ENCODE results near the gene ACTR1B. TPM values are rescaled to one million over a fixed set of nuclear protein-coding genes. Genes with fewer than 3 reads are reported as not detected.

Gene ACTR1B
- total and polyA plus RNA-seq, 2 experiments from 2014 or later, result 27.2 to 42.5 TPM

GRCh38 chr2:97660775-97661389, 3.0 kb downstream of the ACTR1B start:
- H3K36me3 Mint-ChIP-seq (ENCODE audit: low read depth), result peaks cover 23% of the 10 kb centered on the region

More at GRCh38 chr2:97660775-97661389, 3.0 kb downstream of the ACTR1B start:
- TF ChIP-seq JUNB (IDR thresholded peaks at IDR 0.05; ENCODE audit: unreplicated experiment) (no peak), CTCF (conservative IDR thresholded peaks at IDR 0.05; ENCODE audit: low read depth in 2 of 2) (no peak), ZNF114 (CRISPR knock-in tag; IDR thresholded peaks at IDR 0.05) (no peak), ZNF331 (CRISPR knock-in tag; IDR thresholded peaks at IDR 0.05; ENCODE audit: low read depth) (no peak), EZH2 (IDR thresholded peaks at IDR 0.05; ENCODE audit: low read depth, unreplicated experiment) (no peak), REST (IDR thresholded peaks at IDR 0.05; ENCODE audit: unreplicated experiment) (no peak), POLR2AphosphoS5 (IDR thresholded peaks at IDR 0.05; ENCODE audit: low read depth) (no peak), ZNF462 (CRISPR knock-in tag; IDR thresholded peaks at IDR 0.05) (no peak), EZH2phosphoT487 (IDR thresholded peaks at IDR 0.05; ENCODE audit: unreplicated experiment) (no peak), CREB1 (CRISPR knock-in tag; IDR thresholded peaks at IDR 0.05; ENCODE audit: low read depth) (no peak), ETS1 (IDR thresholded peaks at IDR 0.05) (no peak), NANOG (IDR thresholded peaks at IDR 0.05; ENCODE audit: borderline replicate concordance) (no peak), STAT1 (IDR thresholded peaks at IDR 0.05; ENCODE audit: unreplicated experiment) (no peak)
- Histone ChIP-seq H3K4me1 (ENCODE audit: insufficient read depth) (peaks cover 18% of the 10 kb centered on the region), H3K36me3 (ENCODE audit: insufficient read depth) (no peaks in the 10 kb centered on the region), H2AFZ (no peak overlapping the region), H4K20me1 (replicated peaks; ENCODE audit: insufficient read depth) (peaks cover 10% of the 10 kb centered on the region; the same call in 1 of the 2 replicates), H3K9me2 (ENCODE audit: insufficient read depth) (no peaks in the 10 kb centered on the region), H3K27ac (ENCODE audit: low read depth) (no peak overlapping the region), H3K4me2 (no peak overlapping the region), H3K27me3 (ENCODE audit: insufficient read depth) (no peaks in the 10 kb centered on the region), H3F3A (replicated peaks; ENCODE audit: low read depth) (peaks cover 3% of the 10 kb centered on the region; the same call in 1 of the 2 replicates), H3K4me3 (no peak overlapping the region), H3K79me2 (replicated peaks; ENCODE audit: insufficient read depth) (peaks cover 22% of the 10 kb centered on the region)
- H3K9me3 Mint-ChIP-seq, result no peaks in the 10 kb centered on the region
- ATAC-seq (no peak), DNase-seq (ENCODE audit: low spot score) (no peak)
- H3K4me3 Mint-ChIP-seq, result no peak overlapping the region
- H3K27me3 Mint-ChIP-seq (ENCODE audit: insufficient read depth, low read depth, poor library complexity), result peaks cover 6% of the 10 kb centered on the region
- no peak overlapping the region for H3K27ac Mint-ChIP-seq
- peaks cover 19% of the 10 kb centered on the region for H3K4me1 Mint-ChIP-seq

Data from GM23338 (cell line).